Stimulated activated naive CD8-positive, alpha-beta T cell treated with anti-CD3 and anti-CD28 coated beads, Interleukin-15, Interleukin-2, amounts not matched to agents 100 ng/mL and 50 ng/mL, for 24 hours (primary cell): ENCODE results near the gene NUDT22.

Experiments
- H3K27ac Mint-ChIP-seq: one replicate; pipeline ENCODE4 v1.8.0; 2021; ENCODE audit warnings: mild to moderate bottlenecking, mixed read lengths
- H3K27me3 Mint-ChIP-seq: one replicate; pipeline ENCODE4 v1.8.0; 2021; ENCODE audit warnings: mixed read lengths
- H3K36me3 Mint-ChIP-seq: one replicate; pipeline ENCODE4 v1.8.0; 2021; ENCODE audit warnings: low read depth, mixed read lengths
- H3K4me1 Mint-ChIP-seq: one replicate; pipeline ENCODE4 v1.8.0; 2021; ENCODE audit warnings: low read depth, mixed read lengths
- H3K4me3 Mint-ChIP-seq: one replicate; pipeline ENCODE4 v1.8.0; 2021; ENCODE audit warnings: mild to moderate bottlenecking, mixed read lengths
- H3K9me3 Mint-ChIP-seq: one replicate; pipeline ENCODE4 v1.8.0; 2021; ENCODE audit warnings: mixed read lengths

The NUDT22 gene

GRCh38 chr11:64275031-64275800 lies 49.1 kb downstream of the NUDT22 start:
- no peak overlapping the region for H3K27ac Mint-ChIP-seq

DNA sequence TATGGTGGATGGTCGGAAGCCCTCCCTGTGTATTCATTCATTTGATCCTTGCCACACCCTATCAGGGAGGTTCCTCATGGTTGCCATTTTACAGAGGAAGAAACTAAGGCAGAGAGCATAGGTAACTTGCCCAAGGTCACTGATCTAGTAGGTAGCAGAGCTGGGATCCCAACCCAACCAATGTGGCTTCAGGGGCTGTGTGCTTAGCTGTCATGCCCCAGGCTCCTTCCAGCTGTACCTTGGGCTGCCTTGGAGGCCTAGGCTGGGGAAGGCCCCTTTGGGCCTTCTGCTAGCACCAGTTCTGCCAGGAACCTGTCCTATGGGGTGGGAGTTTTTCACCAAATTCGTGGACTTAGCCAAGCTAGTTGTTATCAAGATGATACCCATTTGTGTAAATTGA lies 49.8 kb downstream of the NUDT22 start:
- H3K36me3 Mint-ChIP-seq: peaks cover 5% of the 10 kb centered on the region
- H3K9me3 Mint-ChIP-seq: no peaks in the 10 kb centered on the region
- no peak overlapping the region for H3K27ac Mint-ChIP-seq
- peaks cover 11% of the 10 kb centered on the region for H3K4me1 Mint-ChIP-seq
- no peak overlapping the region for H3K4me3 Mint-ChIP-seq
- no peaks in the 10 kb centered on the region for H3K27me3 Mint-ChIP-seq

More at GRCh38 chr11:64275031-64275800, 49.1 kb downstream of the NUDT22 start:
- Mint-ChIP-seq H3K4me3 (no peak overlapping the region), H3K4me1 (peaks cover 11% of the 10 kb centered on the region), H3K36me3 (peaks cover 7% of the 10 kb centered on the region), H3K9me3 (no peaks in the 10 kb centered on the region), H3K27me3 (no peaks in the 10 kb centered on the region)

DNA sequence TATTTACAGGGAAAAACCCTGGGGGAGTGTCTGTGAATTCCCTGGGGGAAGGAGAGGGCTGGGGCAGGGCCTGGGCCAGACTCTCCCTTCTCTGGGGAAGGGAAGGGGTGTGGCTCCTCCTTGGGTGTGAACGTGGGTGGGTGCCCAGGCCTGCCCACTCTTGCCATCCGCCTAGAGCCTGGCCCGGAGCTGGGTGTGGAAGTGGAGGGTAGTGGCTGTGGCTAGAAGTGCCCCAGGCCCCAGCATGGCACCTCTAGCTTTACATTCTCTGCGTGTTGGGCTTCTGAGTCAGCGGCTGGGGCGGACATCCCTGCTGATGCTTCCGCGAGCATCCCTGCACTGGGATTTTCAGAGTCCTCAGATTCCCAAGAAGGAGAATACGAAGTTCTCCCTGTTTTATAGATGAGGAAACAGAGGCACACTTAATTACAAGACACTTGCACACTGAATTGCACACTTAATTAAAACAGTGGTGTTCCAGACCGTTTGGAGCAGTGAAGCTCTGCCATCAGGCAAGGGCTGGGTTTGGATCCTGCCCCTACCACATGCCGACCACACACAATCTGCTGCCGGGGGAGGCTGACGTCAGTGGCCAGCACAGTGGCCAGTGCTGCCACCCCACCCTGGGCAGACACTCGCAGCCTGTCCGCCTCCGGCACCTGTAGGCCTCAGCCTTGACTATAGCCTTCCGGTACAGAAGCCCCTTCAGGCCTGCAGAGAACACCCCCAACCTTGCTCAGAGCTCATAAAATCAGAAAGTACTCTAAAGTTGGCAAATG lies 50.8 kb downstream of the NUDT22 start:
- H3K27me3 Mint-ChIP-seq: no peaks in the 10 kb centered on the region
- peaks cover 8% of the 10 kb centered on the region for H3K4me1 Mint-ChIP-seq
- peaks cover 5% of the 10 kb centered on the region for H3K36me3 Mint-ChIP-seq
- H3K9me3 Mint-ChIP-seq: no peaks in the 10 kb centered on the region
- no peak overlapping the region for H3K4me3 Mint-ChIP-seq
- no peak overlapping the region for H3K27ac Mint-ChIP-seq

DNA sequence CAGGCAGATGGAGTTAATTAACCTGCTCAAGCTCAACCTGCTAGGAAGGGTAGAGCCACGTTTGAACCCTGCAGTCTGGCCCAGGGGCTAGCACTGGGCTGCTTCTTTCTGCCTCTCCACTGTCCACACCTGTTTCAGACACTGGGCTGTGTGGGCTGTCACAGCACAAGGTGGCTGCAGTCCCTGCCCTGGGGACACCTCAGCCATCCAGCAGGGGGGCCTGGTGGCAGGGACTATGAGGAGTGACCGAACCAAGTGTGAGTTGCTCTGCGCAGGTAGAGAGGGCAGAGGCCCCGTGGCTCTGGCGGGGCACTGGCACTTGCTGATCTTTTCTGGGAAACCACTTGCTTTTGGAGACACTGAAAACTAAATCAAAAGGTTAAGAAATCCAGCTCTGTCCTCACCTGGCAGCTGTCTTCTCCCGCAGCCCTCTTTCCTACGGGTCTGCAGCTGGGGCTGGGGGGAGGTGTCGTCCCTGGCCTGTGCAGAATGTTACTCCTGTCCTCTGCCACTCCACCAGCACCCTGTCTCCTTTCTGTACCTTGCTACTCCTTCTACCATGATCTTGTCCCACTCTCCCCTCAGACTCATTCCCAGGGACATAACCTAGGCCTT lies 52.6 kb downstream of the NUDT22 start:
- H3K27ac Mint-ChIP-seq: no peak overlapping the region
- no peak overlapping the region for H3K4me3 Mint-ChIP-seq
- peaks cover 7% of the 10 kb centered on the region for H3K4me1 Mint-ChIP-seq
- peaks cover 5% of the 10 kb centered on the region for H3K36me3 Mint-ChIP-seq
- no peaks in the 10 kb centered on the region for H3K27me3 Mint-ChIP-seq
- no peaks in the 10 kb centered on the region for H3K9me3 Mint-ChIP-seq
